ENCODE measurements around the gene PRRG2.

The PRRG2 gene

DNA sequence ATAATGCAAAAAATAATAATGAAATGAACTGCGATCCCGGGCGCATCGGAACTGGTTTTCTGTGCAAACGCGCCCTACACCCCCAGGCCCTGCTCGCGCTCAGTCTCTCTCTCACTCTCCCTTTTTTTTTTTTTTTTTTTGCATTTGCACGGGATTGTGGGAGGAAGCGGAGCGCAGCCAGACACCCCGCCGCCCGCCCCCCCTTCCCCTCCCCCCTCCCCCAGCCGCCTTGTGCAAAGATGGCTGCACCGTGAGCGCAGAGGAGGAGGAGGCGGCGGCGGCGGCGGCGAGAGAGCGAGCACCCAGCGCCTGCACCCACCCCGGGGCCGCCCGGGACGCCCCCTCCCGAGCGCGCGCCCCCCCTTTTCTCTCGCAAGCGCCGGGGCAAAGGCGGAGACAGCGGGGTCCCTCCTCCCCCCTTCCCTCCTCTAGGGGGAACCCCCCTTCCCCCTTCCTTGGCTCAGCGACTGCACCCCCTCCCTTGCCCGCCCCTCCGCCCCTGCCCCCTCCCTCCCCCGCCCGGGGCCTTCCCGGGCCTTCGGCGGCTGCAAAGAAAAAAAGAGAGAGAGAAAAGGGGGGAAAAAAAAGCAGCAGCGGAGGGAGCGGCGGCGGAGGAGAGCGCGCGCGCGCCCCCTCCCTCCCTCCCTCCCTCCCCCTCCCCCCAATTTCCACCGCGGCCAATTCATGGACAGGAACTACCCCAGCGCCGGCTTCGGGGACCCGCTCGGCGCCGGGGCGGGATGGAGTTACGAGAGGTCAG, 10.0 kb downstream of the PRRG2 start, which contains the start of gene PRR12:
PRR12 (plus strand) TSS at position 212 of the 760 bp plus-strand sequence; CDS start at position 685, 473 bp downstream.
- DNase-seq (peak; percentile 80 to 82), ATAC-seq (peak; percentile 29)
- Mint-ChIP-seq H3K27me3 (no peaks in the 10 kb centered on the region), H3K9me3 (no peaks in the 10 kb centered on the region), H3K4me3 (peak within 1 kb of the TSS; percentile 87 to 96), H3K27ac (peak within 1 kb of the TSS; percentile 84 to 92), H3K4me1 (peaks cover 49% of the 10 kb centered on the region)

DNA sequence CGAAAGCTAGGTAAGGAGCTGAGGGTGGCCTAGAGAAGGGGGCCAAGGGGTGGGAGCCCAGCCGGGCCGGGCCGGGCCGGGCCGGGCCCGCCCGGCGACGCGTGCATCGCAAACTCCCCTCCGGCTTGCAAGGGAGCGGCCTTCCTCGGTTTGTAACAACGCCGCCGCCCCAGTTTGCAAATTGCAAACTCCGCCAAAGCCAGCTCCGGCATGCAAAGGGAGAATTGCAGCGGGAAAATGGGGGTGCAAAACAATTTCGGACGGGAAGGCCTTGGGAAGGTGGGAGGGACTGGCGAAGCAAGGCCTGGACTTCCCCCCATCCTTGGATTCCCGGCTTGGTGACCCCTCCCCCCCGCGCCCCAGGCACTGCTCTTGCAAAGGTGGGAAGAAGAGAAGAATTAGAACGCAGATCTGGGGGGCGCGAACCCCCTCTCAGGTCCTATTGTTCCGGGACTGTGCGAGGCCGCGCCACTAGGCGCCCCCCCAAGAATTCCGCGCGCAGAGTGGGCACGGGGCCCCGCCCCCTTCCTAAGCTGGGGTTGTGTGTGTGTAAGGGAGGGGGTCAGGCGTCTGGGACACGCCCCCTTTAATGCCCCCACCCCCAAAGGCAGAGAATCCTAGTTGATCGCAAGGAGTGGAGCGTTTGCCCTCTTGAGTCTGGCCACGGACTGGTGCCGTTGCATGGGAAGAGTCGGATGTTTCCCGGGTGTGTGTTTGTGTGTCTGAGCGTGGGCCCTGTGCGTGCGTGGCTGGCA, 10.8 kb downstream of the PRRG2 start:
- peaks cover 49% of the 10 kb centered on the region for H3K4me1 Mint-ChIP-seq
- H3K27me3 Mint-ChIP-seq: no peaks in the 10 kb centered on the region
- no peaks in the 10 kb centered on the region for H3K9me3 Mint-ChIP-seq
- peak overlapping the region; percentile 84 to 92 for H3K27ac Mint-ChIP-seq
- DNase-seq (peak; percentile 58 to 71), ATAC-seq (no peak)
- peak overlapping the region; percentile 87 to 96 for H3K4me3 Mint-ChIP-seq

DNA sequence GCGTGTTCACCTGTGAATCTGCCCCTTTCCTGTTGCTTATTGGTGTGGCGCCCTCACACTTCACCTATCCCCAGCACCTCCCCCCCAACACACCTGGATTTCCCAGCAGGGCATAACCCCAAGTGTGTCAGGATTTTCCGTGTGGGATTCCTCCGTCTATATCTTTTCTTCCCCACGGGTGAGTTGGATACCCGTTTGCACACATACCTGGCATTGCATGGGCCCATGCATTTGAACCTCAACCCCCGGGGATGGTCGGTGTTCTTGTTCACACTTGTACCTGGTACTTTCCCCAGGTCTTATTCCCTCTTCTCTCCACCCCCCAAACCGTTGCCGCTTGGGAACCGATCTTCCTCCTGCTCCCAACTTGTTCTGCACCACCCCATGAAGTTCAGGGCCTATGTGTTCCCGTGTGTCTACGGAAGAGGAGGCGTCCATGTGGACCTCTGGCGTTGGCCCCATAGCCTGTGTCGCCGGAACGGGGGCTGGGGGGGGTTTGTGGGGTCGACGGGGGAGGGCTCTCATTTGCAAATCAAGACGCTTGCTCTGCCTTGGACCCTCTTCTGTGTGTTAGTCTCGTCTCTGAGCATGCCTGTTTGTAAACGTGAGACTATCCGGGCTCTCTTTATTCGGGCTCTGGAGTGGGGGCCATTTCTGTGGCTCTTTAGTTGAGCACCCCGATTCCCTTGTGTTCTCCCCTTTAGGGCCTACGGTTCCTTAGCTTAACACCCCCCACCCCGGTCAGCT, 11.5 kb downstream of the PRRG2 start:
- peaks cover 49% of the 10 kb centered on the region for H3K4me1 Mint-ChIP-seq
- H3K9me3 Mint-ChIP-seq: no peaks in the 10 kb centered on the region
- peak overlapping the region; percentile 87 to 92 for H3K27ac Mint-ChIP-seq
- ATAC-seq (no peak), DNase-seq (peak; percentile 41 to 54)
- peak overlapping the region; percentile 87 to 96 for H3K4me3 Mint-ChIP-seq
- H3K27me3 Mint-ChIP-seq: no peaks in the 10 kb centered on the region

DNA sequence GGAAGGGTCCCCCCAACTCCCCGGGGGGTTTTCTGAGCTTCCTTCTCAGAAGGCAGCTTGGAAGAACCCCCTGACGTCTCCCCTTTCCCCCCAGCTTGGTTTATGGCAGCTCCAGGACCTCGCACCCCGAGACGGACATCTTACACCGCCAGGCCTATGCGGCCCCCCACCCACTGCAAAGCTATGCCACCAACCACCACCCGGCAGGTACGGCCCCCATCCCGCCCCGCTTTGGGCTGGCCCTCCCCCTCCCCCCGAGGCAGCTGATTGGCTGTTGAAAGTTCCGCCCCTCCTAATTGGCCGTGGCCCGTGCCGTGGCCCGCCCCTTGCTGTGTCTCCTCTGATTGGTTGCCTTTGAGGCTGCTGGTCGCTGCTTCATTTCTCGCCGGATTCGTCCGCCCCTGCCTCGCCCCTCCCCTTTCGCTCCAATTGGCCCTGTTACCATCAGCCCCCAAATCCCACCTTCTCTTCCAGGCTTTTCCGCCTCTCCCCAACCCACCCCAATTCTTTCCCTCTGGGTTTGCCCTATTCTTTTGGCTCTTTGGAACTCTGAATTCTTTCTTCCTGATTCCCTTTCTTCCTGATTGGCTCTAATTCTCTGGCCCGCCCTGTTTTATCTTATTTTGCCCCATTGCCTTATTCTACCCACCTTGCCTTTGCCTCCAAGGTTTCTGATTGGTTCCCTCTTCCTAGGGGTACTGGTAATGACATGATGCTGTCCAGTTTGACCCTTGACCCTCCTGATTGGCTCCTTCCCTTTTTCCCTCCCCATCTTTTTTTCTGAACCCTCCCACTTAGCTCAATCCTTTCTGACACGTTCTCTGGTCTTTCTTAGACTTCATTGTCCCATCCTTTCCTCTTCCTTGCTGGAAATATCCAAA, 12.4 kb downstream of the PRRG2 start:
- ATAC-seq (peak; percentile 64), DNase-seq (peak; percentile 91 to 94)
- peak overlapping the region; percentile 87 to 96 for H3K4me3 Mint-ChIP-seq
- peaks cover 44% of the 10 kb centered on the region for H3K4me1 Mint-ChIP-seq
- H3K9me3 Mint-ChIP-seq: no peaks in the 10 kb centered on the region
- H3K27ac Mint-ChIP-seq: peak overlapping the region; percentile 87 to 91
- H3K27me3 Mint-ChIP-seq: no peaks in the 10 kb centered on the region

DNA sequence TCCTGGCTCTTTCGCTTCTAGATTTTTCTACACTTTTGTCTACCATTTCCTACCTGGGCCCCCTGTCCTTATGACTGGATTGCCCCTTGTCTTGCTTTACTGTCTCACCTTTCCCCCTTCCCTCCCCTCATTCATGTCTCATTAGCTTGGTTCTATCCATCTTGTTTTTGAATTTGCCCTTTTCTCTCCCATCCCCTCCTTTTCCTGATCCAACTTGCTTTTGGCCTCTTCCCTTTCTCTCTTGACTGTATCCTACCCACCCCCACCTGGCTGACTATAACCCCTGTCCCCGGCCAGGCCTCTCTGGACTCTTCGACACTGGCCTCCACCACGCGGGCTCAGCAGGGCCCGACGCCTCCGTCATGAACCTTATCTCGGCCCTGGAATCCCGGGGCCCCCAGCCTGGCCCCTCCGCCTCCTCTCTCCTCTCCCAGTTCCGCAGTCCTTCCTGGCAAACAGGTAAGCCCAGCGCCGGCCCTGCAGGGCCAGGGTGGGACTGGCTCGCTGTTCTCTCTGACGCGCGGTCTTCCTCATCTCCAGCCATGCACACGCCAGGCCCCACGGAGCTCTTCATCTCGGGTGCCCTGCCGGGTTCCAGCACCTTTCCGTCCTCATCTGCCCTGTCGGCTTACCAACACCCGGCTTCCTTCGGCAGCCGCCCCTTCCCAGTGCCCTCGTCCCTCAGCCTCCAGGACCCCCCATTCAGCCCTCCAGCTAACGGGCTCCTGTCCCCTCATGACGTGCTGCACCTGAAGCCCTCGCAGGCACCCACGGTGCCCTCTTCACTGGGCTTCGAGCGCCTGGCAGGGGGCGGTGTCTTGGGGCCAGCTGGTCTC, 13.3 kb downstream of the PRRG2 start:
- no peak for ATAC-seq
- peak overlapping the region; percentile 87 to 91 for H3K27ac Mint-ChIP-seq
- peak overlapping the region; percentile 87 to 96 for H3K4me3 Mint-ChIP-seq
- H3K4me1 Mint-ChIP-seq: peaks cover 35% of the 10 kb centered on the region
- no peaks in the 10 kb centered on the region for H3K9me3 Mint-ChIP-seq
- H3K27me3 Mint-ChIP-seq: no peaks in the 10 kb centered on the region
- DNase-seq: no peak

DNA sequence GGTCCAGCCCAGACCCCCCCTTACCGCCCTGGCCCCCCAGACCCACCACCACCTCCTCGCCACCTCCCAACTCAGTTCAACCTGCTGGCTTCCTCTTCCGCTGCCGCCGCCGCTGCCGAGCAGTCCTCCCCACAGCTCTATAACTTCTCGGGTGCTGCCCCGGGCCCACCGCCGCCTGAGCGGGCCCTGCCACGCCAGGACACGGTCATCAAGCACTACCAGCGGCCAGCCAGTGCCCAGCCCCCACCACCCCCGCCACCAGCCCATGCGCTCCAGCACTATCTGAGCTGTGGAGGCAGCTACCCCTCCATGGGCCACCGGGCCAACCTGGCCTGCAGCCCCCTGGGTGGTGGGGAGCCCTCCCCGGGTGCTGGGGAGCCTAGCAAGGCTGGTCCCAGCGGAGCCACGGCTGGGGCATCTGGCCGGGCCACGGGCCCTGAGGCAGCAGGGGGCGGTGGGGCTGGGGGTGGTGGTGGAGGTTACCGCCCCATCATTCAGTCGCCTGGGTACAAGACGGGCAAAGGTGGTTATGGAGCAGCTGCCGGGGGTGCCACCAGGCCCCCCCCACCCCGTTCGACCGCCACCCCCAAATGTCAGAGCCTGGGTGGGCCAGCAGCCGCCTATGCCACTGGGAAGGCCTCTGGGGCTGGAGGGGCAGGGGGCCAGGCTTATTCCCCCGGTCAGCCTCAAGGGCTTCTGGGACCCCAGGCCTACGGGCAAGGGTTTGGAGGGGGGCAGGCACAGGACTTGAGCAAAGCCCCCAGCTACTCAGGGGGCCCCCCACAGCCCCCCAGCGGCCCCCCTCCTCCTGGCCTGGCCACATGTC, 14.1 kb downstream of the PRRG2 start:
- DNase-seq (no peak), ATAC-seq (no peak)
- Mint-ChIP-seq H3K4me1 (peaks cover 33% of the 10 kb centered on the region), H3K9me3 (no peaks in the 10 kb centered on the region), H3K27me3 (no peaks in the 10 kb centered on the region), H3K27ac (no peak overlapping the region), H3K4me3 (no peak overlapping the region)

DNA sequence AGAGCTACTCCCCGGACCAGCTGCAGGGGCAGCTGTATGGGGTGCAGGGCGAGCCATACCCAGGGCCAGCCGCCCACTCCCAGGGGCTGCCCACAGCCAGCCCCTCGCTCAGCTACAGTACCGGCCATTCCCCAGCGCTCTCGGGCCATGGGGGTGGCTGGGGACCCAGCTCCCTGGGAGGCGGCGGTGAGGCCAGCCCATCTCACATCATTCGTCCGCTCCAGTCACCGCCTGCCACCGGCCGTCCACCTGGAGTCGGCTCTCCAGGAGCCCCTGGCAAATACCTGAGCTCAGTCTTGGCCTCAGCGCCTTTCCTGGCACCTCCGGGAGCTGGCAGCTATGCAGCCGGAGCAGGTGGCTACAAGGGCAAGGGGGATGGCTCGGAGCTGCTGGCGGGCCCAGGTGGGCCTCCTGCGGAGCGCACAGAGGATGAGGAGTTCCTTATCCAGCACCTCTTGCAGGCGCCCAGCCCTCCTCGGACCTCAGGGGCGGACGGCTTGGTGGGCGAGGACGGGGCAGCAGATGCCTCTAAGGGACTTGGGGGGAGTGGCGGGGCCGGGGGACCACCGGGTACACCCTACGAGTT, 14.8 kb downstream of the PRRG2 start:
- ATAC-seq: no peak

DNA sequence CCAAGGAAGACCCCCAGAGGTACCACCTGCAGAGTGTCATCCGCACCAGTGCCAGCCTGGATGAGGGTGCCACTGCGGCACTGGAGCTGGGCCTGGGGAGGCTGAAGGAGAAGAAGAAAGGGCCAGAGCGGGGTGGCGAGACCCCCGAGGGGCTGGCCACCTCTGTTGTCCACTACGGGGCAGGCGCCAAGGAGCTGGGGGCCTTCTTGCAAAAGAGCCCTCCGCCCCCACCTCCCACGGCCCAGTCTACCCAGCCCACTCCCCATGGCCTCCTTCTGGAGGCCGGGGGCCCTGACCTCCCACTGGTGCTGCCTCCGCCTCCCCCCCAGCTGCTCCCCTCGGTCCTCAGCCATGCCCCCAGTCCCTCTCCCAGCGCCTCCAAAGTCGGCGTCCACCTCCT, 15.3 kb downstream of the PRRG2 start:
- Mint-ChIP-seq H3K9me3 (no peaks in the 10 kb centered on the region), H3K4me1 (peaks cover 42% of the 10 kb centered on the region)
- no peak for ATAC-seq

More for the DNA sequence above, 14.8 kb downstream of the PRRG2 start:
- Mint-ChIP-seq H3K4me1 (peaks cover 37% of the 10 kb centered on the region), H3K27me3 (no peaks in the 10 kb centered on the region), H3K4me3 (no peak overlapping the region), H3K9me3 (no peaks in the 10 kb centered on the region), H3K27ac (peak overlapping the region in 1 of 2 donors; percentile 93)
- no peak for DNase-seq

DNA sequence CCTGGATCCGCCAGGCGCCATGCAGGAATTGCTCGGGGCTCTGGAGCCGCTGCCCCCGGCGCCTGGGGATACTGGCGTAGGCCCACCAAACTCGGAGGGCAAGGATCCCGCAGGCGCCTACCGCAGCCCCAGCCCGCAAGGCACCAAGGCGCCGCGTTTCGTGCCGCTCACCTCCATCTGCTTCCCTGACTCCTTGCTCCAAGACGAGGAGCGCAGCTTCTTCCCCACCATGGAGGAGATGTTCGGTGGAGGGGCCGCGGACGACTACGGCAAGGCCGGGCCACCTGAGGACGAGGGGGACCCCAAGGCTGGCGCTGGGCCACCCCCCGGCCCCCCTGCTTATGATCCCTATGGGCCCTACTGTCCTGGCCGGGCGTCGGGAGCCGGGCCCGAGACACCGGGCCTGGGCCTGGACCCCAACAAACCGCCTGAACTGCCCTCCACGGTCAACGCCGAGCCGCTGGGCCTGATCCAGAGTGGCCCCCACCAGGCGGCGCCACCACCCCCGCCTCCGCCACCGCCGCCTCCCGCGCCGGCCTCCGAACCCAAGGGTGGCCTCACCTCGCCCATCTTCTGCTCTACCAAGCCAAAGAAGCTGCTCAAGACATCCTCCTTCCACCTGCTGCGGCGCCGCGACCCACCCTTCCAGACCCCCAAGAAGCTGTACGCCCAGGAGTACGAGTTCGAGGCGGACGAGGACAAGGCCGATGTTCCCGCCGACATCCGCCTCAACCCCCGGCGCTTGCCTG, 16.0 kb downstream of the PRRG2 start:
- ATAC-seq: no peak
- Mint-ChIP-seq H3K27ac (no peak overlapping the region), H3K4me3 (no peak overlapping the region), H3K27me3 (no peaks in the 10 kb centered on the region), H3K4me1 (peaks cover 42% of the 10 kb centered on the region), H3K9me3 (no peaks in the 10 kb centered on the region)
- DNase-seq: no peak

More for the DNA sequence above, 15.3 kb downstream of the PRRG2 start:
- no peak for DNase-seq
- Mint-ChIP-seq H3K4me3 (no peak overlapping the region), H3K27ac (peak overlapping the region in 1 of 2 donors; percentile 96), H3K27me3 (no peaks in the 10 kb centered on the region)

DNA sequence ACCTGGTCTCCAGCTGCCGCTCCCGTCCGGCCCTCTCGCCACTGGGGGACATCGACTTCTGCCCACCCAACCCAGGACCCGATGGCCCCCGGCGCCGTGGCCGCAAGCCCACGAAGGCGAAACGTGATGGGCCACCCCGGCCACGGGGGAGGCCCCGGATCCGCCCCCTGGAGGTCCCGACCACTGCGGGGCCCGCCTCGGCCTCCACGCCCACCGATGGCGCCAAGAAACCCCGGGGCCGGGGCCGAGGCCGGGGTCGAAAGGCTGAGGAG, 16.5 kb downstream of the PRRG2 start:
- no peak for ATAC-seq
- Mint-ChIP-seq H3K4me3 (no peak overlapping the region), H3K4me1 (peaks cover 37% of the 10 kb centered on the region), H3K9me3 (no peaks in the 10 kb centered on the region), H3K27me3 (no peaks in the 10 kb centered on the region), H3K27ac (no peak overlapping the region)
- DNase-seq: no peak

DNA sequence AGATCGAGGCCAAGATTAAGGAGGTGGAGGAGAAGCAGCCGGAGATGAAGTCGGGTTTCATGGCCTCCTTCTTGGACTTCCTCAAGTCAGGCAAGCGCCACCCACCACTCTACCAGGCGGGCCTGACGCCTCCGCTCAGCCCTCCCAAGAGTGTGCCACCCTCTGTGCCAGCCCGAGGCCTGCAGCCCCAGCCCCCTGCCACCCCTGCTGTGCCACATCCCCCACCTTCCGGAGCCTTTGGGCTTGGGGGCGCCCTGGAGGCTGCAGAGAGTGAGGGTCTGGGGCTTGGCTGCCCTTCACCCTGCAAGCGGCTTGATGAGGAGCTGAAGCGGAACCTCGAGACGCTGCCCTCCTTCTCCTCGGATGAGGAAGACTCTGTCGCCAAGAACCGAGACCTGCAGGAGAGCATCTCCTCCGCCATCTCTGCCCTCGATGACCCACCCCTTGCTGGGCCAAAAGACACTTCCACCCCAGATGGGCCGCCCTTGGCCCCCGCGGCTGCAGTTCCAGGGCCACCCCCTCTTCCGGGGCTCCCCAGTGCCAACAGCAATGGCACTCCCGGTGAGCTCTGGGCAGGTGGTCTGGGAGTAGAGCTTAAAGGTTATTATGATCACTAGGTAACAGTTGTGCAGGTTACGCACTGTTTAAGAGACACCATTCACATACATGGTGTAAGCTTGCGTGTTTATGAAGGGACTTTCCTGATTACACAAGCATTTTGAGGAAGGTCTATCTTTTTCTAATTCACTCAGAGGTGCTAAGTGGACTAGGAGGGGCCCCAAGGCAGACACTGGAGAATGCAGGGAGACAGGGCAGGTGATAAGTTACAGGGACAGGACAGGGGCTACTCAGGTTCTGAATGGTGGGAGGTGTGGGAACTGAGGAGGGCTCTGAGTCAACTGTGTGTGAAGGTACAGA, 18.5 kb downstream of the PRRG2 start:
- DNase-seq (no peak), ATAC-seq (no peak)
- H3K27ac Mint-ChIP-seq: peak overlapping the region; percentile 54 to 67
- H3K4me3 Mint-ChIP-seq: no peak overlapping the region
- H3K27me3 Mint-ChIP-seq: no peaks in the 10 kb centered on the region
- no peaks in the 10 kb centered on the region for H3K9me3 Mint-ChIP-seq
- H3K4me1 Mint-ChIP-seq: peaks cover 18% of the 10 kb centered on the region

DNA sequence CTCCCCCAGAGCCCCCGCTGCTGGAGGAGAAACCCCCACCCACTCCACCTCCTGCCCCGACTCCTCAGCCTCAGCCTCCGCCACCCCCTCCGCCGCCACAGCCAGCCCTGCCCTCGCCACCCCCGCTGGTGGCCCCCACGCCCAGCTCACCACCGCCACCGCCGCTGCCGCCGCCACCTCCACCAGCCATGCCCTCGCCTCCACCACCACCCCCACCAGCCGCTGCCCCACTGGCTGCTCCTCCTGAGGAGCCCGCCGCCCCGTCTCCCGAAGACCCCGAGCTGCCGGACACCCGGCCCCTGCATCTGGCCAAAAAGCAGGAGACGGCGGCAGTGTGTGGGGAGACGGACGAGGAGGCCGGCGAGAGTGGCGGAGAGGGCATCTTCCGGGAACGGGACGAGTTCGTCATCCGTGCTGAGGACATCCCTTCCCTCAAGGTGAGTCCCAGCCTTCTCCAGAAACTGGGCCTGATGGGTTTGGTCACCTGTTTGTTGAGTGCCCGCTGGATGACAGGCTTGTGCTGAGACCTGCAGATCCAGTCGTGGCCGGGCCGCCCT, 20.4 kb downstream of the PRRG2 start:
- Mint-ChIP-seq H3K4me1 (peaks cover 16% of the 10 kb centered on the region), H3K27me3 (no peaks in the 10 kb centered on the region), H3K9me3 (no peaks in the 10 kb centered on the region), H3K27ac (no peak overlapping the region), H3K4me3 (no peak overlapping the region)
- peak; percentile 53 for ATAC-seq
- DNase-seq: no peak

Data from stimulated activated naive CD8-positive, alpha-beta T cell treated with anti-CD3 and anti-CD28 coated beads, Interleukin-15, amount 100 ng/mL, for 72 hours (primary cell).